GM18502 (cell line): ENCODE measurements around the gene SLC6A8.
"Not testable (repeated sequence)": the region's sequence is repeated elsewhere in the genome, so short reads cannot be mapped to it uniquely, and the experiment has no call there.

ENCODE experiments used
- ATAC-seq: cut with Tn5 transposase; IDR thresholded peaks from one replicate; pipeline ENCODE4 v1.9.1; 2021; ENCODE audit warnings: mild to moderate bottlenecking; ENCODE audit not compliant: unreplicated experiment, poor library complexity

Gene SLC6A8

GRCh38 chrX:153704021-153704526 is 16.3 kb downstream of the SLC6A8 start:
- no peak for ATAC-seq

DNA sequence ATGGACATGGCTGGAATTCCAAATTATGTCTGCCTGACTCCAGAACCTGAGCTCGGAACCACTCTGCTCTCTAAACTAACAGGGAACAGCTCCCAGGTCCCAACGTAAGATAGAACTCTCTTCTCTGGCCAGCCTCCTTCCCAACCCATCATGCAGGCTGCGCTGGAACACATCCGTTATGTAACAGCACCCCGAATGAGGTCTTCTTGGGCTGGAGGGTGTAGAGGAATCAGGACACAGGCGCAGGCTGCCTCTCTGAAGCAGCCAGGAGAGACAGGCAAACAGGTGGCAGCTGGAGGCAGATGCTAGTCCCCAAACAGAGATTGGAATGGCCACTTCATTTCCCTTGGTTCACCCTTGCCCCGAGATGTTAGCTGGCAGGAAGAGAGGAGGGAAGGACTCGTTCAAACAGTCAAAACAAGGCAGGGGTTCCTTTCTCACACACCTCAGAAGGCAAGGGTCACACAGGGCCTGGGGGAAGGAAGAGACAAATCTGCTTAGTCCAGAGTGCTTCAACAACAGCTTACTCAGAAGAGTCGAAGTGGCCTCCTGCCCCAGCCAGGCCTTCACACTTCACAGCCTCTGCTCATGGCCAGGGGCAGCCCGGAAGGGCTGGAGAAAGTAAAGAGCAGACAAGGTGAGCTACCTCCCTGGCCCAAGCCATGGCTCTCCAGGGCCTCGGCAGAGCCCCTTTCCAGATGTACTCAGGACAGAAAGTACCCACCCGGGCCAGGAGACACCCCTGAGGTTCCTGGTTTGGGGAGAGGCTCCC is 17.1 kb downstream of the SLC6A8 start:
- not testable (repeated sequence) for ATAC-seq

GRCh38 chrX:153705403-153706060 is 17.8 kb downstream of the SLC6A8 start:
- not testable (repeated sequence) for ATAC-seq

DNA sequence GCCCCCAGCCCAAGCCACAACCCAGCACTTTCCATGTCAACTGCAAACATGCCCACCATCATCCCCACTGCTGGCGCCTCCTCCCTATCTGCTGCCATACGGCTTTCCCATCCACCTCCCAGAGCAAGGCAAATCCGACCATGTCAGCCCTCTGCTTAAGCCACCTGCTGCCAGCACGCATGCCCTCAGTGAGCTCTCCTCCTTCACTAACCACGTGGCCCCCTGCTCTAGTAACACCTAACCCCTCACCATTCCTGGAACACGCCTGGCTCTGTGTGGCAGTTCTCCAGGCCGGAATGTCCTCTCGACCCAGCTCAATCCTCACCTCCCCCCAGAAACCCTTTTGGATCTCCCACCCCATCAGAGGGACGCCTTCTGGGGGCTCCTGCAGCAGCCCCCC is 19.1 kb downstream of the SLC6A8 start:
- no peak for ATAC-seq

GRCh38 chrX:153707406-153707805 is 19.7 kb downstream of the SLC6A8 start:
- ATAC-seq = no peak

GRCh38 chrX:153708415-153708814 is 20.7 kb downstream of the SLC6A8 start:
- ATAC-seq = no peak

DNA sequence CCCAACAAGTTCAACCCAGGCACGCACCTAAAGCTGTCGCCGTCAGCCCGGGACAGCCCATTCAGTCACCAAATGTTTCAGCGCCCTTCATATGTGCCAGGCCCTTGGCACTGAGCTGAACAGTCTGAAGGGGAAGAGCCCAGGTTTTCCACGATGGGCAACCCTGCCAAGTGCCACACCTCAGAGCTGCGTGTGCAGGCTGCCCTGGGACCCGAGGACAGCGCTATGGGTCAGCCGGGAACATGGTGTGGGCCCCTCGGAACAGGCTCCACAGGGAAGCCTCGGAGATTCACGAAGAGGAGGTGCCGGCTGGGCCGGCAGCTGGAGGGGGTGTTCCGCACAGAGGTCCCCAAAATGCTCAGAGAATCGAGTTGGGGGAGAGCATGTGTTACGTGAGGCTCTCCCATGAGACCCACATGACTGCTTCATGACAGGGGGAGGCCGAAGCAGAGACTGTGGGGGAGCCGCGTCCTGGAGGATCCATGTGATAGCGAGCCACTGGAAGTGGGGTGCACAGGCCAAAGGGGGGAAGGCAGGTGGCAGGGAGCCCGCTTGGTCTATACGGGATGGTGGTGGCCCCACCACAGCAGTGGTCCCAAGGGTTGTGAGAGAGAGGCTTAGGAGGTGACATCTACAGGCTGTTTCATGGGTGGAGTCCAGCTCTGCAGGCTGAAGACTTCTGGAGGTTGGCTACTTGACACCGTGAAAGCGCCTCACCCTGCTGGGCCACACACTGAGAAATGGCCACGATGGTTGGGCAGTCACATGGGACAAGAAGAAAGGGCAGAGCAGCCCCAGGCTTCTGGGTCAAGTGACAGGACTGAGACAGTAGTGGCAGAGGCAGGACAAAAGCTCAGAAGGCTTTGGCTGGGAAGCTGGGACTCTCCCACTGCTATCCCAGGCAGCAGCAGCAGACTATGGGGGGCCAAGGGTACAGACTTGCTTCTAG is 22.3 kb downstream of the SLC6A8 start:
- no peak for ATAC-seq

- ATAC-seq = no peak
Measured at GRCh38 chrX:153714256-153714655, 26.5 kb downstream of the SLC6A8 start.

- no peak for ATAC-seq
Measured at GRCh38 chrX:153717445-153717844, 29.7 kb downstream of the SLC6A8 start.

- no peak for ATAC-seq
Measured at GRCh38 chrX:153719238-153719637, 31.5 kb downstream of the SLC6A8 start.

- no peak for ATAC-seq
Measured at GRCh38 chrX:153719701-153720100, 32.0 kb downstream of the SLC6A8 start.

DNA sequence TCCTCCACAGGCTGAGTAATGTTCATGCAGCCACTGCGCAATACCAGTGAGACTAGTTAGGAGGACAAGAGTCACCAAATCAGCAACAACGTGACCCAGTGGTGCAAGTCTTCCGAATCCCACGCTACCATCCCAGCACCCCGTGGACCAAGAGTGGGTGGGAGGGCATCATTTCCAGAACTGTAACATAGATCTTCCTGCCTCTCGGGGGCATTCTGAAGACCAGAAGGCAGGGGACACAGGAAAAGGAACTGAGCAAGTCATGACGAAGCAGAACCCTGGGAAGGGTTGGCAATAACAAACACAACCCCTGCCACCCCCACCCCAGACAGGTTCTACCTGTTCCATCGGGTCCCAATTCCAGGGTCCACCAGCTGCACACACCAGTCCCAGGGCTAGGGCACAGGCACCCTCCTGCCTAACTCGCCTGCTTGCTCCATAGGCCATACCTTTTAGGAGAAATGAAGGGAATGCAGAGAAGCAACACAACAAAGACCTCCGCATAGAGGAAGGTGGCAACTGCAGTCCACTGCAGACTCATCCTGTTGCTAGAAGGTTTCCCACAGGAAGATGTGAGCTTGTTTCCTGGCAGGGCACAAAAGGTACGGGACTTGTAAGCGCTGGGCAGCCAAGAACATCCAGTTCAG is 35.1 kb downstream of the SLC6A8 start:
- no peak for ATAC-seq

GRCh38 chrX:153723351-153724251 is 35.9 kb downstream of the SLC6A8 start:
- ATAC-seq = peak; percentile 35

DNA sequence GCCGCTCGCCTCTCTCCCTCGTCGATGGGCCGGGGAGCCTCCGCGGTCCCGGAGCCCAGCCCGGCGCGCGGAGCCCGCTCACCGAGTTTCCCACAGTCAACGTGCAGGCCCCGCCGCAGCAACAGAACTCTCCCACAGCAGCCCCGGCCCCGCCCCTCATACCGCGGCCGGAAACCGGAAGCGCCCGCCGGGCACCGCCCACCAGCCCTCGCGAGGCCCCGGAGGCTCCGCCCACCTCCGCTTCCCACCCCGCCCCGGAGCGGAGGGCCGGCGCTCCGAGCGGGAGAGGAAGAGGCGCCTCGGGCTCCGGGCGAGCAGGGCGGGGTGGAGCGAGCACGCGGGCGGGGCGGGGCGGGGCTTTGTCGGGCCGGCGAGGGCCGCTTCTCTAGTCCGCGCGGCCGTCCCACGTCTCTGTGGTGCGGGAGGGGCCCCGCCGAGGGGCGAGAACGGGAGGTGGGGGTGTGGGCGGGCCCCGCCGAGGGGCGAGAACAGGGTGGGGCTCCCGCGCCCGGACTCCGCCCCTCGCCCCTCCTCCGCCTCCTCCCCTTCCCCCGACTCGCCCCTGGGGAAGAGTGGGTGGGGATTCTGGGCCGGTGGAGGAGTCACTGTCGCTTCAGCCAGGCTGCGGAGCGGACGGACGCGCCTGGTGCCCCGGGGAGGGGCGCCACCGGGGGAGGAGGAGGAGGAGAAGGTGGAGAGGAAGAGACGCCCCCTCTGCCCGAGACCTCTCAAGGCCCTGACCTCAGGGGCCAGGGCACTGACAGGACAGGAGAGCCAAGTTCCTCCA is 36.7 kb downstream of the SLC6A8 start, which contains the start of the genes ABCD1 and BCAP31:
Gene ABCD1 (plus strand): TSS at position 605 of the 787 bp plus-strand sequence. CDS start 411 bp downstream, outside the sequence.
Gene BCAP31 (minus strand): TSS at position 136 of the 787 bp plus-strand sequence. CDS start 1,143 bp downstream, outside the sequence.
- ATAC-seq = peak; percentile 58

DNA sequence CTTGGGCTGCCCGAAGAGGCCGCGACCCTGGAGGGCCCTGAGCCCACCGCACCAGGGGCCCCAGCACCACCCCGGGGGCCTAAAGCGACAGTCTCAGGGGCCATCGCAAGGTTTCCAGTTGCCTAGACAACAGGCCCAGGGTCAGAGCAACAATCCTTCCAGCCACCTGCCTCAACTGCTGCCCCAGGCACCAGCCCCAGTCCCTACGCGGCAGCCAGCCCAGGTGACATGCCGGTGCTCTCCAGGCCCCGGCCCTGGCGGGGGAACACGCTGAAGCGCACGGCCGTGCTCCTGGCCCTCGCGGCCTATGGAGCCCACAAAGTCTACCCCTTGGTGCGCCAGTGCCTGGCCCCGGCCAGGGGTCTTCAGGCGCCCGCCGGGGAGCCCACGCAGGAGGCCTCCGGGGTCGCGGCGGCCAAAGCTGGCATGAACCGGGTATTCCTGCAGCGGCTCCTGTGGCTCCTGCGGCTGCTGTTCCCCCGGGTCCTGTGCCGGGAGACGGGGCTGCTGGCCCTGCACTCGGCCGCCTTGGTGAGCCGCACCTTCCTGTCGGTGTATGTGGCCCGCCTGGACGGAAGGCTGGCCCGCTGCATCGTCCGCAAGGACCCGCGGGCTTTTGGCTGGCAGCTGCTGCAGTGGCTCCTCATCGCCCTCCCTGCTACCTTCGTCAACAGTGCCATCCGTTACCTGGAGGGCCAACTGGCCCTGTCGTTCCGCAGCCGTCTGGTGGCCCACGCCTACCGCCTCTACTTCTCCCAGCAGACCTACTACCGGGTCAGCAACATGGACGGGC is 37.5 kb downstream of the SLC6A8 start:
- no peak for ATAC-seq

GRCh38 chrX:153725832-153726285 is 38.1 kb downstream of the SLC6A8 start:
- ATAC-seq = no peak
